Measurements from ENCODE around the gene SAFB.

GRCh38 chr19:5654931-5655330, 32.0 kb downstream of the SAFB start:
- no peak for TF ChIP-seq CSRNP3 (CRISPR knock-in tag; IDR thresholded peaks at IDR 0.05)
- TF ChIP-seq PATZ1 (CRISPR knock-in tag; IDR thresholded peaks at IDR 0.05; ENCODE audit: borderline replicate concordance), result no peak
- no peak for TF ChIP-seq OSR1 (CRISPR knock-in tag; IDR thresholded peaks at IDR 0.05)
- no peak for TF ChIP-seq PPARA (CRISPR knock-in tag; IDR thresholded peaks at IDR 0.05; ENCODE audit: borderline replicate concordance)
- no peak for TF ChIP-seq RARB (CRISPR knock-in tag; IDR thresholded peaks at IDR 0.05)
- TF ChIP-seq GLIS3 (CRISPR knock-in tag; IDR thresholded peaks at IDR 0.05), result no peak
- no peak for TF ChIP-seq CREB5 (CRISPR knock-in tag; IDR thresholded peaks at IDR 0.05; ENCODE audit: low read depth)
- TF ChIP-seq ZFP30 (CRISPR knock-in tag; IDR thresholded peaks at IDR 0.05), result no peak
- TF ChIP-seq ZNF70 (CRISPR knock-in tag; IDR thresholded peaks at IDR 0.05), result no peak
- TF ChIP-seq ZFP3 (CRISPR knock-in tag; IDR thresholded peaks at IDR 0.05), result no peak
- no peak for TF ChIP-seq ZC3H10 (CRISPR knock-in tag; IDR thresholded peaks at IDR 0.05)
- TF ChIP-seq TCF4 (CRISPR knock-in tag; IDR thresholded peaks at IDR 0.05; ENCODE audit: borderline replicate concordance), result no peak
